Neuronal stem cell (in vitro differentiated cells): ENCODE data around the gene MLN.

ENCODE experiments used
- DNase-seq: peaks from one replicate; pipeline ENCODE4 v3.0.0-alpha.2; 2013; ENCODE audit warnings: low spot score
- H2AFZ ChIP-seq: one replicate; pipeline ENCODE4 v1.6.1; 2013; ENCODE audit warnings: mild to moderate bottlenecking, low read length, inconsistent platforms
- H2AK5ac ChIP-seq: 2 replicates; pipeline ENCODE4 v1.6.1; 2013; ENCODE audit warnings: low read depth, mild to moderate bottlenecking, inconsistent platforms, low read length, moderate library complexity, mixed read lengths
- H2BK120ac ChIP-seq: 2 replicates; pipeline ENCODE4 v1.6.1; 2013; ENCODE audit warnings: low read depth, mild to moderate bottlenecking, inconsistent platforms, low read length, moderate library complexity, mixed read lengths
- H2BK12ac ChIP-seq: one replicate; pipeline ENCODE4 v1.6.1; 2013; ENCODE audit warnings: low read length, inconsistent platforms
- H2BK15ac ChIP-seq: 2 replicates; pipeline ENCODE4 v1.6.1; 2013; ENCODE audit warnings: mild to moderate bottlenecking, low read length, inconsistent platforms, mixed read lengths
- H2BK5ac ChIP-seq: one replicate; pipeline ENCODE4 v1.6.1; 2013; ENCODE audit warnings: inconsistent platforms, mild to moderate bottlenecking, low read length, moderate library complexity
- H3K14ac ChIP-seq: one replicate; pipeline ENCODE4 v1.6.1; 2013; ENCODE audit warnings: low read length, inconsistent platforms
- H3K18ac ChIP-seq: 2 replicates; pipeline ENCODE4 v1.6.1; 2013; ENCODE audit warnings: low read length, inconsistent platforms
- H3K23ac ChIP-seq: 2 replicates; pipeline ENCODE4 v1.6.1; 2013; ENCODE audit warnings: low read depth, mild to moderate bottlenecking, mixed read lengths, low read length, inconsistent platforms; ENCODE audit not compliant: poor library complexity
- H3K27ac ChIP-seq: replicated peaks from 3 replicates; pipeline ENCODE4 v1.5.1; 2013; ENCODE audit warnings: low read length, inconsistent platforms
- H3K27me3 ChIP-seq, 3 experiments: 2 replicates each; pipeline ENCODE4 v1.6.1; 2013; ENCODE audit warnings: low read length in 3 of 3, mild to moderate bottlenecking in 2 of 3, inconsistent platforms in 1 of 3, low read depth in 1 of 3, mixed read lengths in 1 of 3, moderate library complexity in 1 of 3; ENCODE audit not compliant: control insufficient read depth in 3 of 3, insufficient read depth in 3 of 3
- H3K36me3 ChIP-seq, 2 donors: replicated peaks in 1 of 2; 2 replicates each; pipeline ENCODE4 v1.6.1; 2013; ENCODE audit warnings: low read length in 2 of 2; ENCODE audit not compliant: control insufficient read depth in 2 of 2, insufficient read depth in 2 of 2
- H3K4ac ChIP-seq: 2 replicates; pipeline ENCODE4 v1.6.1; 2013; ENCODE audit warnings: inconsistent platforms, mild to moderate bottlenecking, low read length, moderate library complexity
- H3K4me1 ChIP-seq, 2 donors: 1 replicate in 1 of 2; 2 replicates in 1 of 2; pipeline ENCODE4 v1.6.1; 2013; ENCODE audit warnings: low read length in 2 of 2, low read depth in 1 of 2; ENCODE audit not compliant: control insufficient read depth in 2 of 2, insufficient read depth in 1 of 2
- H3K4me2 ChIP-seq: one replicate; pipeline ENCODE4 v1.6.1; 2013; ENCODE audit warnings: mild to moderate bottlenecking, low read length, inconsistent platforms; ENCODE audit not compliant: insufficient read depth, poor library complexity, severe bottlenecking
- H3K4me3 ChIP-seq, 2 donors: 2 replicates each; pipeline ENCODE4 v1.5.1; 2013; ENCODE audit warnings: low read length in 2 of 2, mild to moderate bottlenecking in 2 of 2, inconsistent platforms in 1 of 2, moderate library complexity in 1 of 2
- H3K79me1 ChIP-seq: one replicate; pipeline ENCODE4 v1.6.1; 2013; ENCODE audit warnings: low read depth, mild to moderate bottlenecking, inconsistent platforms, low read length, moderate library complexity
- H3K9ac ChIP-seq: one replicate; pipeline ENCODE4 v1.6.1; 2013; ENCODE audit warnings: mild to moderate bottlenecking, low read depth, low read length, inconsistent platforms; ENCODE audit not compliant: poor library complexity
- H3K9me3 ChIP-seq, 2 donors: replicated peaks in 1 of 2; 2 replicates each; pipeline versions ENCODE3 to v1.6.1; 2013; ENCODE audit warnings: low read length in 2 of 2, mild to moderate bottlenecking in 2 of 2, inconsistent platforms in 1 of 2, low read depth in 1 of 2, mixed read lengths in 1 of 2, moderate library complexity in 1 of 2; ENCODE audit not compliant: control insufficient read depth in 2 of 2, insufficient read depth in 1 of 2
- H4K8ac ChIP-seq: one replicate; pipeline ENCODE4 v1.6.1; 2013; ENCODE audit warnings: low read depth, mild to moderate bottlenecking, inconsistent platforms, low read length, moderate library complexity
- H4K91ac ChIP-seq: one replicate; pipeline ENCODE4 v1.6.1; 2013; ENCODE audit warnings: low read length, low read depth, mild to moderate bottlenecking, inconsistent platforms; ENCODE audit not compliant: poor library complexity
- WGBS, 2 donors: extraction: QIAGEN DNeasy Blood & Tissue Kit; methylation state at CpG; one replicate each; pipeline ENCODE4 v1.1.7; 2013; ENCODE audit warnings: missing lambda C conversion rate in 2 of 2, mixed read lengths in 1 of 2; ENCODE audit not compliant: insufficient read length in 2 of 2, insufficient replicate concordance in 1 of 2; ENCODE audit errors: extremely low coverage in 2 of 2; 5-methylcytosine and 5-hydroxymethylcytosine counted together

MLN gene

GRCh38 chr6:33762713-33763112, 41.1 kb downstream of the MLN start:
- Histone ChIP-seq H3K4me3 (no peak overlapping the region), H3K36me3 (no peaks in the 10 kb centered on the region), H3K18ac (peak overlapping the region; percentile 11), H2BK120ac (no peak overlapping the region), H4K8ac (no peak overlapping the region), H3K4ac (no peak overlapping the region), H3K4me1 (peaks cover 9 to 10% of the 10 kb centered on the region in 2 donors), H2BK15ac (peak overlapping the region; percentile 28), H3K27me3 (peaks cover 0 to 4% (median 0%) of the 10 kb centered on the region in 3 experiments), H2BK12ac (peak overlapping the region; percentile 7), H2BK5ac (no peak overlapping the region), H3K27ac (no peak overlapping the region), H3K4me2 (no peak overlapping the region), H3K9ac (peak overlapping the region; percentile 45), H3K23ac (peak overlapping the region; percentile 6), H2AK5ac (peak overlapping the region; percentile 89), H3K9me3 (no peaks in the 10 kb centered on the region), H4K91ac (no peak overlapping the region), H2AFZ (no peak overlapping the region), H3K79me1 (no peaks in the 10 kb centered on the region), H3K14ac (no peak overlapping the region)
- no peak for DNase-seq
- WGBS, 2 donors, result no CpG with 5 or more reads among the region's 4 CpGs

DNA sequence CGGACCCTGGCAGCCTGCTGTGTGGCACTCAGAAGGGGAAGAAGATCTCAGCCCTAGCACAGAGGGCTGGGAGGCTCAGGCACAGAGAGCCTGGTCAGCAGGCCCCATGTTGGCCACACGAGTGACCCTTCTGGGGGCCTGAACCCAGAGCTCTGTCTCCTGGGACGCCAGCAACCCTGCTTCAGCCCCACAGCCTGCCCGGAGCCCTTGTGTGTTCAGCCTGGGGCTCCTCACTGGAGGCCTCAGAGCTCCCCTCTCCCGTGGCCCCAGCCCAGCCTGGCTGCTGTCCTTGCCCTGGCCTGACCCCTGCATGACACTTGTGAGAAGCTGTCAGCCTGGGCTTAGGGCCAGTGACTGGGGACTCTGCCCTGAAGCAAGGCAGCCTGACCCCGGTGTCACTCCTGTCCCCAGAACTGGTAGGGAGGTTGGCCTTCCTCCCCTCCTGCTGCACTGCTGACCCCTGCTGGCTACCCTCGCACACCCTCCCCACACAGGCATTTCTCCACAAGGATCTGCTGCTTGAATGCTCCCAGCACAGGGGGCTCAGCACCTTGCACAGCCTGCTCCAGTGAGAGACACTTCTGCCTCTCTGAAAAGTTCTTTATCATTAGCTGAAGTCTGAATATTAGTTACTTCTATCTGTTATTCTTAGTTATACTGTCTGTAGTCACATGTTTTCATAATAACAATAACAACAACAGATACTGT, 41.7 kb downstream of the MLN start:
- no peak overlapping the region for H3K27ac ChIP-seq
- H2AFZ ChIP-seq, result peak overlapping the region; percentile 44
- no peak overlapping the region for H2BK5ac ChIP-seq
- H3K18ac ChIP-seq, result peak overlapping the region; percentile 44
- H4K91ac ChIP-seq, result peak overlapping the region; percentile 5
- H2BK120ac ChIP-seq, result peak overlapping the region; percentile 48
- peak overlapping the region; percentile 55 for H3K9ac ChIP-seq
- H4K8ac ChIP-seq, result no peak overlapping the region
- H3K4ac ChIP-seq, result no peak overlapping the region
- H3K79me1 ChIP-seq, result no peaks in the 10 kb centered on the region
- WGBS, 2 donors, result no CpG with 5 or more reads among the region's 7 CpGs
- H3K27me3 ChIP-seq, result peaks cover 0 to 4% (median 0%) of the 10 kb centered on the region in 3 experiments
- H3K14ac ChIP-seq, result peak overlapping the region; percentile 14
- H3K9me3 ChIP-seq, result no peaks in the 10 kb centered on the region
- no peaks in the 10 kb centered on the region for H3K36me3 ChIP-seq
- H3K4me1 ChIP-seq, result peaks cover 9 to 10% of the 10 kb centered on the region in 2 donors
- H2BK12ac ChIP-seq, result peak overlapping the region; percentile 59
- no peak for DNase-seq
- peak overlapping the region; percentile 73 for H2AK5ac ChIP-seq
- no peak overlapping the region for H3K4me2 ChIP-seq
- H3K4me3 ChIP-seq, result no peak overlapping the region
- peak overlapping the region; percentile 50 for H3K23ac ChIP-seq
- peak overlapping the region; percentile 81 for H2BK15ac ChIP-seq

- Histone ChIP-seq H2BK12ac (peak overlapping the region; percentile 59), H3K23ac (peak overlapping the region; percentile 50), H3K36me3 (no peaks in the 10 kb centered on the region), H2AK5ac (peak overlapping the region; percentile 73), H3K4me1 (peaks cover 9 to 10% of the 10 kb centered on the region in 2 donors), H4K8ac (no peak overlapping the region), H3K4ac (no peak overlapping the region), H2BK15ac (peak overlapping the region; percentile 81), H3K79me1 (no peaks in the 10 kb centered on the region), H3K4me3 (no peak overlapping the region), H3K9me3 (no peaks in the 10 kb centered on the region), H3K27ac (no peak overlapping the region), H3K9ac (peak overlapping the region; percentile 55), H3K27me3 (peaks cover 0 to 4% (median 0%) of the 10 kb centered on the region in 3 experiments), H2BK120ac (peak overlapping the region; percentile 48), H2AFZ (peak overlapping the region; percentile 44), H4K91ac (peak overlapping the region; percentile 5), H2BK5ac (no peak overlapping the region), H3K18ac (peak overlapping the region; percentile 44), H3K14ac (no peak overlapping the region), H3K4me2 (no peak overlapping the region)
- DNase-seq, result no peak
- no CpG with 5 or more reads among the region's 2 CpGs for WGBS, 2 donors
Measured at GRCh38 chr6:33761581-33761921, 42.3 kb downstream of the MLN start.

DNA sequence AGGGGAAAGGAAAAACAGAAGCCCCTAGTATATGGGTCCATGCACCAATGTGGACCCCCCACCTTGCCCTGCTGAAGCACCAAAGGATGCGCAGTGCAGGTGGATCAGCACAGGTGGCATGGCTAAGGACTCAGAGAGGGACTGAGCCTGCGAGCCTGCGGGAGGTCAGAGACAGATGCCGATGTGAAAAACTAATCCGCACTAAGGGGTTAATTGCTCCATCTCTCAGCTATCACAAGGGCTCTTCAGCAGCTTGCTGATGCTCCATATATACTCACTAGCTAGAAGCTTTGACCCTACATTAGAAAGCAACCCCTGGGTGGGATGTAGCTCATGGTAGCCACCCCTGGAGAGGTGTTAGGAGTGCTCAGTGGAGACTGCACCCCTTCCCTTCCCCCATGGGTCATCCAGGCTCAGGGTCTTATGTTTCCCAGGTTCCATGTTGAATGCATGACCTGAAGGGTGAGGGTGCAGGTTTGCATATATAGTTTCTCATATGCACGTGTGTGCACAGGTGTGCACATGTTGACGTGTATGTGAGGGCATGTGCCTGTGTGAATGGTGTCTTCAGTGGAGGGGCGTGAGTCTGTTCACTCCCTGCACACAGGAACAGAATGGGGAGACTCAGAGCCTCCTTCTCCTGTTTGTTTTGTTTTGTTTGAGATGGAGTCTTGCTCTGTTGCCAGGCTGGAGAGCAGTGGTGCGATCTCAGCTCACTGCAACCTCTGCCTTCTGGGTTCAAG, 43.7 kb downstream of the MLN start:
- Histone ChIP-seq H3K27ac (no peak overlapping the region), H3K9ac (no peak overlapping the region), H2BK5ac (no peak overlapping the region), H3K14ac (no peak overlapping the region), H2BK120ac (no peak overlapping the region), H3K4ac (no peak overlapping the region), H3K4me1 (peaks cover 14 to 16% of the 10 kb centered on the region in 2 donors), H4K91ac (no peak overlapping the region), H3K36me3 (no peaks in the 10 kb centered on the region), H3K9me3 (no peaks in the 10 kb centered on the region), H3K4me3 (no peak overlapping the region), H3K27me3 (peaks cover 0 to 4% (median 0%) of the 10 kb centered on the region in 3 experiments), H3K18ac (no peak overlapping the region), H4K8ac (no peak overlapping the region), H2AFZ (no peak overlapping the region), H2AK5ac (no peak overlapping the region), H3K23ac (no peak overlapping the region), H3K79me1 (no peaks in the 10 kb centered on the region), H2BK12ac (no peak overlapping the region), H3K4me2 (no peak overlapping the region), H2BK15ac (no peak overlapping the region)
- WGBS, 2 donors, result no CpG with 5 or more reads among the region's 9 CpGs
- DNase-seq, result no peak
